ENCODE measurements around the gene NOD1.

- TF ChIP-seq CTCF (IDR thresholded peaks at IDR 0.05) = no peak
- no peak for TF ChIP-seq EP300 (IDR thresholded peaks at IDR 0.05; ENCODE audit: low read depth)
Observed at GRCh38 chr7:30466266-30466665, 12.3 kb downstream of the NOD1 start.

Measured in transverse colon (tissue), 3 donors.